GM06990 (cell line): Measurements from ENCODE around the gene RTP4.
"Not testable (repeated sequence)": the region's sequence is repeated elsewhere in the genome, so short reads cannot be mapped to it uniquely, and the experiment has no call there.

Experiments used
- DNase-seq: peaks from one replicate; pipeline ENCODE4 v3.0.0-alpha.2; 2011; ENCODE audit not compliant: insufficient read length; ENCODE audit errors: extremely low read depth
- H3K27me3 ChIP-seq: replicated peaks from 2 replicates; pipeline ENCODE4 v1.6.0; 2011; ENCODE audit warnings: low read length; ENCODE audit not compliant: control insufficient read depth, insufficient read depth
- H3K36me3 ChIP-seq: 2 replicates; pipeline ENCODE4 v1.5.1; 2011; ENCODE audit warnings: low read length; ENCODE audit not compliant: control insufficient read depth, insufficient read depth
- H3K4me3 ChIP-seq: replicated peaks from 2 replicates; pipeline ENCODE4 v1.5.1; 2011; ENCODE audit warnings: low read depth, mild to moderate bottlenecking, control low read depth, low read length
- CTCF ChIP-seq: IDR thresholded peaks from 2 replicates; pipeline ENCODE4 v1.5.1; 2011; ENCODE audit warnings: low read length, control low read depth, mild to moderate bottlenecking, inconsistent platforms; ENCODE audit not compliant: insufficient read depth, poor library complexity, severe bottlenecking

The RTP4 gene

GRCh38 chr3:187396661-187397060 is 28.5 kb downstream of the RTP4 start:
- DNase-seq, result no peak
- H3K36me3 ChIP-seq, result no peaks in the 10 kb centered on the region
- H3K4me3 ChIP-seq, result no peak overlapping the region
- H3K27me3 ChIP-seq, result no peaks in the 10 kb centered on the region; the same call in none of the 2 replicates
- TF ChIP-seq CTCF, result no peak

- no peak for DNase-seq
- no peak overlapping the region for H3K4me3 ChIP-seq
- no peaks in the 10 kb centered on the region for H3K36me3 ChIP-seq
- TF ChIP-seq CTCF, result no peak
- H3K27me3 ChIP-seq, result no peaks in the 10 kb centered on the region; the same call in none of the 2 replicates
These were observed 30.8 kb downstream of the RTP4 start for GRCh38 chr3:187398955-187399354.

- Histone ChIP-seq H3K4me3 (no peak overlapping the region), H3K36me3 (no peaks in the 10 kb centered on the region), H3K27me3 (no peaks in the 10 kb centered on the region; the same call in none of the 2 replicates)
- no peak for DNase-seq
- TF ChIP-seq CTCF, result no peak
These were observed 32.6 kb downstream of the RTP4 start for GRCh38 chr3:187400756-187401155.

- Histone ChIP-seq H3K4me3 (no peak overlapping the region), H3K27me3 (no peaks in the 10 kb centered on the region; the same call in none of the 2 replicates), H3K36me3 (no peaks in the 10 kb centered on the region)
- no peak for TF ChIP-seq CTCF
- no peak for DNase-seq
These were observed 33.7 kb downstream of the RTP4 start for GRCh38 chr3:187401856-187402255.

GRCh38 chr3:187403768-187404288 is 35.6 kb downstream of the RTP4 start:
- no peaks in the 10 kb centered on the region for H3K36me3 ChIP-seq
- no peak for TF ChIP-seq CTCF
- DNase-seq, result no peak
- no peak overlapping the region for H3K4me3 ChIP-seq
- no peaks in the 10 kb centered on the region; the same call in none of the 2 replicates for H3K27me3 ChIP-seq

- DNase-seq, result no peak
- Histone ChIP-seq H3K4me3 (no peak overlapping the region), H3K36me3 (no peaks in the 10 kb centered on the region), H3K27me3 (no peaks in the 10 kb centered on the region; the same call in 1 of the 2 replicates)
- TF ChIP-seq CTCF, result no peak
These were observed 38.7 kb downstream of the RTP4 start for GRCh38 chr3:187406927-187407326.

- not testable (repeated sequence) for H3K36me3 ChIP-seq, H3K27me3 ChIP-seq, DNase-seq, H3K4me3 ChIP-seq
These were observed 44.0 kb downstream of the RTP4 start for GRCh38 chr3:187411991-187412781.
